Measurements from ENCODE around the gene HTRA1. TPM values are rescaled to one million over a fixed set of nuclear protein-coding genes. Genes with fewer than 3 reads are reported as not detected.
A peak's percentile ranks its signal among the peaks of the same experiment; 100 is the strongest.

The HTRA1 gene
- polyA plus RNA-seq, 3 donors from 2014 or later = 0.16 to 0.73 TPM; not detected in 1

DNA sequence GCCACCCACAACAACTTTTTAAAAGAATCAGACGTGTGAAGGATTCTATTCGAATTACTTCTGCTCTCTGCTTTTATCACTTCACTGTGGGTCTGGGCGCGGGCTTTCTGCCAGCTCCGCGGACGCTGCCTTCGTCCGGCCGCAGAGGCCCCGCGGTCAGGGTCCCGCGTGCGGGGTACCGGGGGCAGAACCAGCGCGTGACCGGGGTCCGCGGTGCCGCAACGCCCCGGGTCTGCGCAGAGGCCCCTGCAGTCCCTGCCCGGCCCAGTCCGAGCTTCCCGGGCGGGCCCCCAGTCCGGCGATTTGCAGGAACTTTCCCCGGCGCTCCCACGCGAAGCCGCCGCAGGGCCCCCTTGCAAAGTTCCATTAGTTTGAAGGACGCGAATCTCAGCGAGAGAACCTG is 461 bp upstream of the HTRA1 start:
- H3K9me3 Mint-ChIP-seq = no peaks in the 10 kb centered on the region
- peaks cover 15 to 17% of the 10 kb centered on the region in 2 donors for H3K4me1 Mint-ChIP-seq
- peaks cover 0 to 2% (median 0%) of the 10 kb centered on the region in 3 donors for H3K36me3 Mint-ChIP-seq
- peak overlapping the region; percentile 56 to 75 (median 65) for H3K4me3 Mint-ChIP-seq
- peaks cover 8 to 31% (median 19%) of the 10 kb centered on the region in 3 donors for H3K27me3 Mint-ChIP-seq (ENCODE audit: low read depth in 3 of 3)
- H3K27ac Mint-ChIP-seq = no peak overlapping the region
- no peak for DNase-seq

- DNase-seq = no peak
Observed at GRCh38 chr10:122461729-122462532, 578 bp downstream of the HTRA1 start.

GRCh38 chr10:122462533-122463465 is 1.4 kb downstream of the HTRA1 start:
- no peak for DNase-seq
- no peak overlapping the region for H3K27ac Mint-ChIP-seq
- H3K9me3 Mint-ChIP-seq = no peaks in the 10 kb centered on the region
- peak overlapping the region; percentile 76 to 87 (median 83) for H3K4me3 Mint-ChIP-seq
- H3K36me3 Mint-ChIP-seq = peaks cover 0 to 2% (median 0%) of the 10 kb centered on the region in 3 donors
- peaks cover 15 to 17% of the 10 kb centered on the region in 2 donors for H3K4me1 Mint-ChIP-seq
- peaks cover 8 to 31% (median 16%) of the 10 kb centered on the region in 3 donors for H3K27me3 Mint-ChIP-seq (ENCODE audit: low read depth in 3 of 3)

More at GRCh38 chr10:122461729-122462532, 578 bp downstream of the HTRA1 start:
- Mint-ChIP-seq H3K36me3 (peaks cover 0 to 2% (median 0%) of the 10 kb centered on the region in 3 donors), H3K4me1 (peaks cover 15 to 17% of the 10 kb centered on the region in 2 donors), H3K9me3 (no peaks in the 10 kb centered on the region), H3K27me3 (ENCODE audit: low read depth in 3 of 3) (peaks cover 8 to 31% (median 19%) of the 10 kb centered on the region in 3 donors), H3K27ac (no peak overlapping the region), H3K4me3 (peak overlapping the region; percentile 76 to 87 (median 83))

GRCh38 chr10:122463466-122464249 is 2.3 kb downstream of the HTRA1 start:
- Mint-ChIP-seq H3K4me3 (peak overlapping the region; percentile 30 to 85 (median 54)), H3K27me3 (ENCODE audit: low read depth in 3 of 3) (peaks cover 8 to 31% (median 13%) of the 10 kb centered on the region in 3 donors), H3K27ac (no peak overlapping the region), H3K36me3 (peaks cover 0 to 2% (median 0%) of the 10 kb centered on the region in 3 donors), H3K9me3 (no peaks in the 10 kb centered on the region), H3K4me1 (peaks cover 15 to 17% of the 10 kb centered on the region in 2 donors)
- DNase-seq = no peak

GRCh38 chr10:122464250-122464510 is 2.8 kb downstream of the HTRA1 start:
- H3K36me3 Mint-ChIP-seq = peaks cover 0 to 2% (median 0%) of the 10 kb centered on the region in 3 donors
- peaks cover 15 to 16% of the 10 kb centered on the region in 2 donors for H3K4me1 Mint-ChIP-seq
- no peaks in the 10 kb centered on the region for H3K9me3 Mint-ChIP-seq
- no peak overlapping the region for H3K4me3 Mint-ChIP-seq
- no peak overlapping the region for H3K27ac Mint-ChIP-seq
- DNase-seq = no peak
- H3K27me3 Mint-ChIP-seq (ENCODE audit: low read depth in 3 of 3) = peaks cover 8 to 29% (median 11%) of the 10 kb centered on the region in 3 donors

DNA sequence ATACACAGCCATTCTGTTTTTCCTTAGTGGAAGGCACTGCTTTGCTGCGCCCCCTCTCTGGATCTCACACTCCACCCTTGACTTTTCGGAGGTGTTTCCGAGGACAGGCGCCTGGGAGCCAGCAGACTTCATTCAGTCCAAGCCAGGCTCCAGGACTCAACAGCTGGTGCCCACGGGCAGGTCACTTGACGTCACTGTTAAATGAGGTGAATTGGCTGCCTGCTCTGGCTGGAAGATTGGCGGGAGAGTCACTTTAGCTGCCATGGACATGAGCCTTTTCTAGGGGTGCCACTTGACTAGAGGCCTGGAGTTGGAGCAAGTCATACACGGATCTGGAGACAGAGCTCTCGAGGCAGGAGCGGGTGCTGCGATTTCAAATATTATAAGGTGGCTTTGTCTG is 3.2 kb downstream of the HTRA1 start:
- H3K27me3 Mint-ChIP-seq (ENCODE audit: low read depth in 3 of 3) = peaks cover 8 to 26% (median 11%) of the 10 kb centered on the region in 3 donors

GRCh38 chr10:122465401-122466040 is 4.2 kb downstream of the HTRA1 start:
- Mint-ChIP-seq H3K4me1 (peaks cover 13 to 14% of the 10 kb centered on the region in 2 donors), H3K27ac (no peak overlapping the region), H3K4me3 (no peak overlapping the region), H3K9me3 (no peaks in the 10 kb centered on the region), H3K36me3 (peaks cover 0 to 2% (median 0%) of the 10 kb centered on the region in 3 donors), H3K27me3 (ENCODE audit: low read depth in 3 of 3) (peaks cover 6 to 20% (median 13%) of the 10 kb centered on the region in 3 donors)
- no peak for DNase-seq

More for the DNA sequence above, 3.2 kb downstream of the HTRA1 start:
- no peak for DNase-seq
- Mint-ChIP-seq H3K4me3 (no peak overlapping the region), H3K9me3 (no peaks in the 10 kb centered on the region), H3K4me1 (peaks cover 15% of the 10 kb centered on the region in 2 donors), H3K36me3 (peaks cover 0 to 2% (median 0%) of the 10 kb centered on the region in 3 donors), H3K27ac (no peak overlapping the region)

- H3K4me3 Mint-ChIP-seq = no peak overlapping the region
- H3K36me3 Mint-ChIP-seq = peaks cover 0 to 2% (median 0%) of the 10 kb centered on the region in 3 donors
- H3K27ac Mint-ChIP-seq = no peak overlapping the region
- H3K9me3 Mint-ChIP-seq = no peaks in the 10 kb centered on the region
- peaks cover 6 to 20% (median 13%) of the 10 kb centered on the region in 3 donors for H3K27me3 Mint-ChIP-seq (ENCODE audit: low read depth in 3 of 3)
- no peak for DNase-seq
- peaks cover 9 to 12% of the 10 kb centered on the region in 2 donors for H3K4me1 Mint-ChIP-seq
Observed at GRCh38 chr10:122466951-122467381, 5.6 kb downstream of the HTRA1 start.

- Mint-ChIP-seq H3K4me1 (peaks cover 4 to 6% of the 10 kb centered on the region in 2 donors), H3K27me3 (ENCODE audit: low read depth in 3 of 3) (peaks cover 4 to 16% (median 8%) of the 10 kb centered on the region in 3 donors), H3K36me3 (no peaks in the 10 kb centered on the region), H3K9me3 (no peaks in the 10 kb centered on the region), H3K4me3 (no peak overlapping the region), H3K27ac (no peak overlapping the region)
- DNase-seq = no peak
Observed at GRCh38 chr10:122467701-122468100, 6.3 kb downstream of the HTRA1 start.

GRCh38 chr10:122468307-122468925 is 7.1 kb downstream of the HTRA1 start:
- no peak for DNase-seq
- no peak overlapping the region for H3K27ac Mint-ChIP-seq
- H3K4me3 Mint-ChIP-seq = no peak overlapping the region
- no peaks in the 10 kb centered on the region for H3K36me3 Mint-ChIP-seq
- H3K27me3 Mint-ChIP-seq (ENCODE audit: low read depth in 3 of 3) = peaks cover 3 to 10% (median 3%) of the 10 kb centered on the region in 3 donors
- no peaks in the 10 kb centered on the region for H3K9me3 Mint-ChIP-seq
- H3K4me1 Mint-ChIP-seq = peaks cover 0 to 2% of the 10 kb centered on the region in 2 donors

DNA sequence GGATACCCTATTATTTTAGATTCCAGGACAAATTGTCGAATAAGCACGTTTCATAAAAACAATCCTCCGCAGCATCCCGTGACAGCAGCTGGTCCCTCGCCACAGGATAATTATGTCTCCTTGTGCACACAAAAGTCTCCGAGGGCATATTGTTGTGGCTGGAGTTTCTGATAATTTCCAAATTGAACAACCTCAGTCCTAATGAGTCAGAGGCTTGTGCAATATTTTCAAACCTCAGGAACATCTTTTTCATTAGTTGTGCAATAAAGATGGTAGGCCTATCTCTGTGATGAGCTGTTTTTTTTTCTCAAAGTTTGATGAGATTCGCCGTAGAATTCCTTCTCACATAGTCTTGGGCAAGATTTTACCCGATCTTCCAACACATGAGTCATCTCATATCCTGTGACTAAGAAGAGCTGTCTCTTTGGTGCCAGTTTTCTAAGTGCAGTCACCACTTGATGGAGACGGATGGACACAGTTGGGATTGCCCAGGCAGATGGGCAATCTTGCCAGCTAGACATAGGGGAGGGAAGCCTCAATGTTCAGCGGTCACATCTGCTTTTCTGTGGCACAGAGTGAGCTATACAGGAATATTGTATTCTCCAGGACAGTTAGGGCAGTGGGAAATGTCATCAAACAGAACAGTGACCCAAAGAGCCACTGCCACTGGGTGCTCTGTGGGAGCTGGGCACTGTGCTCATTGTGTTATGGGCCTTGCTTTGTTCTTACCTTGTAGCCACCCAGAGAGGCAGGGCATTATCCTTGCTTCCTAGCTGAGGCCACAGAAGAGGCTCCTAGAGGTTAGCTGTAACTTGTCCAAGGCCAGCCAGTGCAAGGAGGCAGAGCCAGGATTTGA is 7.8 kb downstream of the HTRA1 start:
- Mint-ChIP-seq H3K36me3 (no peaks in the 10 kb centered on the region), H3K27ac (no peak overlapping the region), H3K9me3 (no peaks in the 10 kb centered on the region), H3K27me3 (ENCODE audit: low read depth in 3 of 3) (peaks cover 3 to 10% (median 10%) of the 10 kb centered on the region in 3 donors), H3K4me1 (no peaks in the 10 kb centered on the region), H3K4me3 (no peak overlapping the region)
- DNase-seq = no peak

DNA sequence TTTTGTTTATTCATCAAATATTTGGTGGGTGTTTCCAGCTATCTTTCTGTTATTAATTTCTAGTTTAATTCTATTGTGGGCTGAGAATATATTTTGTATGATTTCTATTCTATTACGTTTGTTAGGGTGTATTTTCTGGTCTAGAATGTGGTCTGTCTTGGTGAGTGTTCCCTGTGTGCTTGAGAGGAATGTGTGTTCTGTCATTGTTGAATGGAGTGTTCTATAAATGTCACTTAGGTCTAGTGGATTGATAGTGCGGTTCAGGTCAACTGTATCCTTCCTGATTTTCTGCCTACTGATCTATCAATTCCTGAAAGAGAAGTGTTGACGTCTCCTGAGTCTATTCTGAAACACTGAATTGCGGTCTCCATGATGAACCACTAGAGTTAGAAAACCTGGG is 8.5 kb downstream of the HTRA1 start:
- Mint-ChIP-seq H3K4me1 (no peaks in the 10 kb centered on the region), H3K27me3 (ENCODE audit: low read depth in 3 of 3) (peaks cover 3 to 15% (median 12%) of the 10 kb centered on the region in 3 donors), H3K27ac (no peak overlapping the region), H3K36me3 (no peaks in the 10 kb centered on the region), H3K4me3 (no peak overlapping the region), H3K9me3 (no peaks in the 10 kb centered on the region)
- DNase-seq = no peak
